ENCODE results near the gene SIRPB2. TPM values are rescaled to one million over a fixed set of nuclear protein-coding genes. Genes with fewer than 3 reads are reported as not detected.

Gene SIRPB2
- total RNA-seq, 2 donors from 2014 or later = 11.0 to 29.8 TPM

GRCh38 chr20:1463971-1464570, 27.1 kb downstream of the SIRPB2 start:
- no peak overlapping the region for H3K27ac ChIP-seq
- peaks cover 13 to 36% of the 10 kb centered on the region in 2 donors for H3K4me1 ChIP-seq (ENCODE audit: control insufficient read depth in 1 of 2, low read depth in 2 of 2)
- H3K4me3 ChIP-seq = no peak overlapping the region
- ATAC-seq (ENCODE audit: insufficient number of reproducible peaks, low FRiP score, low read depth) (no peak), DNase-seq (ENCODE audit: low spot score) (no peak)
- no peaks in the 10 kb centered on the region for H3K27me3 ChIP-seq (replicated peaks; ENCODE audit: insufficient read depth)
- H3K36me3 ChIP-seq = peaks cover 24% of the 10 kb centered on the region
- TF ChIP-seq, protein P1, sequence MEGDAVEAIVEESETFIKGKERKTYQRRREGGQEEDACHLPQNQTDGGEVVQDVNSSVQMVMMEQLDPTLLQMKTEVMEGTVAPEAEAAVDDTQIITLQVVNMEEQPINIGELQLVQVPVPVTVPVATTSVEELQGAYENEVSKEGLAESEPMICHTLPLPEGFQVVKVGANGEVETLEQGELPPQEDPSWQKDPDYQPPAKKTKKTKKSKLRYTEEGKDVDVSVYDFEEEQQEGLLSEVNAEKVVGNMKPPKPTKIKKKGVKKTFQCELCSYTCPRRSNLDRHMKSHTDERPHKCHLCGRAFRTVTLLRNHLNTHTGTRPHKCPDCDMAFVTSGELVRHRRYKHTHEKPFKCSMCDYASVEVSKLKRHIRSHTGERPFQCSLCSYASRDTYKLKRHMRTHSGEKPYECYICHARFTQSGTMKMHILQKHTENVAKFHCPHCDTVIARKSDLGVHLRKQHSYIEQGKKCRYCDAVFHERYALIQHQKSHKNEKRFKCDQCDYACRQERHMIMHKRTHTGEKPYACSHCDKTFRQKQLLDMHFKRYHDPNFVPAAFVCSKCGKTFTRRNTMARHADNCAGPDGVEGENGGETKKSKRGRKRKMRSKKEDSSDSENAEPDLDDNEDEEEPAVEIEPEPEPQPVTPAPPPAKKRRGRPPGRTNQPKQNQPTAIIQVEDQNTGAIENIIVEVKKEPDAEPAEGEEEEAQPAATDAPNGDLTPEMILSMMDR (IDR thresholded peaks at IDR 0.05) = no peak
- no peaks in the 10 kb centered on the region for H3K9me3 ChIP-seq

DNA sequence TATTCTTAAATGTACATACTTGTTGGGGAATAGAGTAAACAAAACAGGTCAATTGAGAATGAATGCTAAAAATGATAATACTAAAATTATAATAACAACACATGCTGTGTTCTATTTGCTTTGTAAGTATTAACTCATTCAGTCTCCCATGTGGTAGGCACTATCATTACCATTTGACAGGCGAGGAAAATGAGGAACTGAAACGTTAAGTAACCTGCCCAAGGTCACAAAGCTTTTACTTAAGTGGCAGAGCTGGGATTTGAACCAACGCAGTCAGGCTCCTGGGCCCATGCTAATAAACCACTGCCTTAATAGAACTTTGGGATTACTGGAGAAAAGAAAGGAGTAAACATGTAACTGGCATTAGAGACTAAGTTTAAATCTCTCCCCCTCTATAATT, 28.4 kb downstream of the SIRPB2 start:
- H3K36me3 ChIP-seq = peaks cover 32% of the 10 kb centered on the region
- H3K27ac ChIP-seq = no peak overlapping the region
- TF ChIP-seq, protein P1 (IDR thresholded peaks at IDR 0.05) = no peak

GRCh38 chr20:1462001-1462400, 29.2 kb downstream of the SIRPB2 start:
- TF ChIP-seq, protein P1 (IDR thresholded peaks at IDR 0.05) = no peak
- Histone ChIP-seq H3K27ac (no peak overlapping the region), H3K27me3 (replicated peaks; ENCODE audit: insufficient read depth) (no peaks in the 10 kb centered on the region), H3K9me3 (no peaks in the 10 kb centered on the region), H3K4me3 (no peak overlapping the region), H3K4me1 (ENCODE audit: control insufficient read depth in 1 of 2, low read depth in 2 of 2) (peaks cover 13 to 32% of the 10 kb centered on the region in 2 donors), H3K36me3 (peaks cover 34% of the 10 kb centered on the region)
- ATAC-seq (ENCODE audit: insufficient number of reproducible peaks, low FRiP score, low read depth) = no peak
- DNase-seq (ENCODE audit: low spot score) = no peak

More for the DNA sequence above, 28.4 kb downstream of the SIRPB2 start:
- H3K27me3 ChIP-seq (replicated peaks; ENCODE audit: insufficient read depth) = no peaks in the 10 kb centered on the region
- H3K4me1 ChIP-seq (ENCODE audit: control insufficient read depth in 1 of 2, low read depth in 2 of 2) = peaks cover 13 to 36% of the 10 kb centered on the region in 2 donors
- ATAC-seq (ENCODE audit: insufficient number of reproducible peaks, low FRiP score, low read depth) (no peak), DNase-seq (ENCODE audit: low spot score) (no peak)
- H3K4me3 ChIP-seq = no peak overlapping the region
- no peaks in the 10 kb centered on the region for H3K9me3 ChIP-seq

DNA sequence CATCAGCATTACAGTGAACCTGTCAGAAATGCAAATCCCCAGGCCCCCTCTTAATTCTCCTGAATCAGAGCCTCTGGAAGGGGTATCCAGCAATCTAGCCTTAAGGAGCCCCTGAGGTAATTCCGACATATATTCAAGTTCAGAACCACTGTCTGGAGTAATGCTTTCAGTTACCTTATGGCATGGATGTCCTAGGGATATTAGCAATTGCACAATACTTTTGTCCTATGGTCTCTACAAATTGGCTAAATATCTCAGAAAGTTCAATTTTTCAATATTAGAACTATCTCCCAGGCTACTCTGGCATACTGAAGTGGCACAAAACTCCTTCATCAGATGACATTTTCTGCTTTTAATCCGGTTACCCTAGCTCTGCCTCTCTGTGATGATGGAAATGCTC, 30.9 kb downstream of the SIRPB2 start:
- Histone ChIP-seq H3K27ac (no peak overlapping the region), H3K9me3 (no peaks in the 10 kb centered on the region), H3K4me1 (ENCODE audit: control insufficient read depth in 1 of 2, low read depth in 2 of 2) (peaks cover 6 to 23% of the 10 kb centered on the region in 2 donors), H3K4me3 (no peak overlapping the region), H3K36me3 (peaks cover 41% of the 10 kb centered on the region), H3K27me3 (replicated peaks; ENCODE audit: insufficient read depth) (no peaks in the 10 kb centered on the region)
- TF ChIP-seq, protein P1 (IDR thresholded peaks at IDR 0.05) = no peak
- ATAC-seq (ENCODE audit: insufficient number of reproducible peaks, low FRiP score, low read depth) = no peak
- no peak for DNase-seq (ENCODE audit: low spot score)

GRCh38 chr20:1457992-1458391, 33.2 kb downstream of the SIRPB2 start:
- H3K27ac ChIP-seq = no peak overlapping the region
- peaks cover 56% of the 10 kb centered on the region for H3K36me3 ChIP-seq
- peaks cover 0 to 4% of the 10 kb centered on the region in 2 donors for H3K4me1 ChIP-seq (ENCODE audit: control insufficient read depth in 1 of 2, low read depth in 2 of 2)
- DNase-seq (ENCODE audit: low spot score) (no peak), ATAC-seq (ENCODE audit: insufficient number of reproducible peaks, low FRiP score, low read depth) (no peak)
- H3K27me3 ChIP-seq (replicated peaks; ENCODE audit: insufficient read depth) = no peaks in the 10 kb centered on the region
- TF ChIP-seq, protein P1 (IDR thresholded peaks at IDR 0.05) = no peak
- H3K4me3 ChIP-seq = no peak overlapping the region
- H3K9me3 ChIP-seq = no peaks in the 10 kb centered on the region
